ENCODE results near the gene UTF1. TPM values are rescaled to one million over a fixed set of nuclear protein-coding genes. Genes with fewer than 3 reads are reported as not detected.

UTF1 gene
- total and polyA plus RNA-seq, 10 donors = 0.10 to 0.54 (median 0.32) TPM; not detected in 4

DNA sequence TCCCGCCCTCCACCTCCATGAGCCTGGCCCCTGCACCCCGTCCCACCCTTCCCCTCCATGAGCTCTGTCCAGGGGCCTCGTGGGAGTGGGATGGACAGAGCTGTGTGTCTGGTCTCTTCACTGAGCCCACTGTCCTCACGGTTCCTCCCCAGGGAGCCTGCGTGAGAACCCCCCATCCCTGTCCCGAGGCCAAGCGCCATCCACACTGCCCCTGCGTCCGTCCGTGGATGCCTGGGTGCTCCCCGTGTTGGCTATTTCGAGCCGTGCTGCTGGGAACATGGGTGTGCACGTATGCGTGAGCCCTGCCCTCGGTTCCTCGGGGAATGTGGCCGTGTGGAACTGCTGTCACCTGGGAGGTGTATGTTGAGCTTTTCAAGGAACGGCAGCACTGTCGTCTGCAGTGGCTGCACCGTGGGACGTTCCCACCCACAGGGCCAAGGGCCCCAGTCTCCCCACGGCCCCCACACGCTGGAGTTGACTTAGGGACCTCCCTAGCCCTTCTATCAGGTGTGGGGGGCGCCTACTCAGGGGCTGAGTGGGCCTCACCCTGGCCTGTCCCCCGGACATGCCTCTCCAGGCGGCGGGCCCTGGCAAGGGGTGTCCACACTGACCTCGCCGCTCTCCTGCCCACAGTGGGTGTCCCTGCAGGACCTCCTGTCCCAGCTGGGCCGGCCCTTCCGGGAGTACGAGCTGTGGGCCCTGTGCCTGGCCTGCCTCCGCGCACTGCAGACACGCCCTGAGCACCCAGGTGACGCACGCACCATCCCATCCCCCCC lies 41.9 kb upstream of the UTF1 start:
- H3K27me3 ChIP-seq (replicated peaks in 1 of 7) = peaks cover 0 to 41% (median 0%) of the 10 kb centered on the region in 7 donors
- DNase-seq = no peak
- intact Hi-C loops (cut with DNase I; ENCODE audit: low total_unique reads) = no loop called here
- no peak overlapping the region for H3K4me3 ChIP-seq
- peaks cover 0 to 15% (median 1%) of the 10 kb centered on the region in 8 donors for H3K9me3 ChIP-seq
- no peak overlapping the region for H3K27ac ChIP-seq
- H3K36me3 ChIP-seq = no peaks in the 10 kb centered on the region
- H3K4me1 ChIP-seq = no peaks in the 10 kb centered on the region
- WGBS, 5 donors = 82 to 89% (median 86%) methylated on average over 26 to 38 of the region's 38 CpGs
- TF ChIP-seq POLR2A (IDR thresholded peaks at IDR 0.05) = no peak
- TF ChIP-seq, protein P1, sequence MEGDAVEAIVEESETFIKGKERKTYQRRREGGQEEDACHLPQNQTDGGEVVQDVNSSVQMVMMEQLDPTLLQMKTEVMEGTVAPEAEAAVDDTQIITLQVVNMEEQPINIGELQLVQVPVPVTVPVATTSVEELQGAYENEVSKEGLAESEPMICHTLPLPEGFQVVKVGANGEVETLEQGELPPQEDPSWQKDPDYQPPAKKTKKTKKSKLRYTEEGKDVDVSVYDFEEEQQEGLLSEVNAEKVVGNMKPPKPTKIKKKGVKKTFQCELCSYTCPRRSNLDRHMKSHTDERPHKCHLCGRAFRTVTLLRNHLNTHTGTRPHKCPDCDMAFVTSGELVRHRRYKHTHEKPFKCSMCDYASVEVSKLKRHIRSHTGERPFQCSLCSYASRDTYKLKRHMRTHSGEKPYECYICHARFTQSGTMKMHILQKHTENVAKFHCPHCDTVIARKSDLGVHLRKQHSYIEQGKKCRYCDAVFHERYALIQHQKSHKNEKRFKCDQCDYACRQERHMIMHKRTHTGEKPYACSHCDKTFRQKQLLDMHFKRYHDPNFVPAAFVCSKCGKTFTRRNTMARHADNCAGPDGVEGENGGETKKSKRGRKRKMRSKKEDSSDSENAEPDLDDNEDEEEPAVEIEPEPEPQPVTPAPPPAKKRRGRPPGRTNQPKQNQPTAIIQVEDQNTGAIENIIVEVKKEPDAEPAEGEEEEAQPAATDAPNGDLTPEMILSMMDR (IDR thresholded peaks at IDR 0.05 in 8 of 11, conservative IDR thresholded peaks at IDR 0.05 in 3 of 11) = no peak
- no peak for TF ChIP-seq POLR2AphosphoS5 (IDR thresholded peaks at IDR 0.05)

DNA sequence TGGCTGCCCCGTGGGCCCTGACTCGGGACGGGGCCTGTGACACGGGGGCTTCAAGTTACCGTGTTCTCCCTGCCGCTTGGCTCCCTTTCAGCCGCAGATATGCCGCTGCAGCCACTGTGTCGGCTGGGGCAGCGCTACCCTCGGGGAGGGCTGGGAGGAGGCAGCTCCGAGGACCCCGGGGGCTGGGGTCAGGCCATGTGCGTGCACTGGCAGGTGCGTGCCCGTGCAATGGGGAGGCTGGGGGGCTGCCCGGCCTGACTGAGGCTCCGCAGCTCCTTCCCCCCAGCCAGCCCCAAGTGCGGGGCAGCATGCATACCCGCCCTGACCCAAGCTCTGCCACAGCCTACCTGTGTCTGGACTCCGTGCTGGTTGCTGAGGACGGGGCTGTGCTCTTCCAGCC lies 40.8 kb upstream of the UTF1 start:
- Histone ChIP-seq H3K27ac (no peak overlapping the region), H3K4me3 (no peak overlapping the region), H3K36me3 (no peaks in the 10 kb centered on the region), H3K9me3 (peaks cover 0 to 25% (median 13%) of the 10 kb centered on the region in 8 donors), H3K4me1 (no peaks in the 10 kb centered on the region), H3K27me3 (replicated peaks in 1 of 7) (peaks cover 0 to 41% (median 0%) of the 10 kb centered on the region in 7 donors)
- 78 to 94% (median 91%) methylated on average over 6 to 22 of the region's 22 CpGs for WGBS, 5 donors
- no peak for TF ChIP-seq POLR2AphosphoS5 (IDR thresholded peaks at IDR 0.05)
- intact Hi-C loops (cut with DNase I; ENCODE audit: low total_unique reads) = no loop called here
- no peak for DNase-seq

DNA sequence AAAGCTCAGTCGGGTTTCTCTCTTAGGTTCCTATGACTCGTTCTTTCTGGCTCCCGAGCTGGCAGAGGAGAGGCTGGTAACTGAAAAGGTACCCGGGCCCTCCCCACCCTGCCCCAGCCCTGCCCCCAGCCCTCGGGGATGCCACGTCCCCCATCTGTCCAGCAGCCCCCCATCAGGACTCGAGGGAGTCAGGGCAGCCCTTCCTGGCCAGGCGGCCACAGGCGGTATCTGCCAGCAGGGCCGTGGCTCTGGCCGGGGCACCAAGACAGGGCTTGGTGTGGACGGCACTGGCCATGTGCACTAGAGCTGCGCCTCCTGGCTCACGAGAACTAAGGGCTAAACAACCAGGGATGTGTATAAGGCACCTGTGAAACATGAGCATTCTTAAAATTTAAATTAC lies 40.3 kb upstream of the UTF1 start:
- H3K4me3 ChIP-seq = no peak overlapping the region
- 85 to 93% (median 88%) methylated on average over 7 to 14 of the region's 14 CpGs for WGBS, 5 donors
- no peak for DNase-seq
- H3K9me3 ChIP-seq = peaks cover 0 to 30% (median 17%) of the 10 kb centered on the region in 8 donors
- H3K4me1 ChIP-seq = no peaks in the 10 kb centered on the region
- intact Hi-C loops (cut with DNase I; ENCODE audit: low total_unique reads) = no loop called here
- TF ChIP-seq POLR2A (IDR thresholded peaks at IDR 0.05) (no peak), POLR2AphosphoS5 (IDR thresholded peaks at IDR 0.05) (no peak)
- TF ChIP-seq, protein P1 (IDR thresholded peaks at IDR 0.05 in 8 of 11, conservative IDR thresholded peaks at IDR 0.05 in 3 of 11) = no peak
- H3K27ac ChIP-seq = no peak overlapping the region
- no peaks in the 10 kb centered on the region for H3K36me3 ChIP-seq
- H3K27me3 ChIP-seq (replicated peaks in 1 of 7) = peaks cover 0 to 41% (median 0%) of the 10 kb centered on the region in 7 donors

DNA sequence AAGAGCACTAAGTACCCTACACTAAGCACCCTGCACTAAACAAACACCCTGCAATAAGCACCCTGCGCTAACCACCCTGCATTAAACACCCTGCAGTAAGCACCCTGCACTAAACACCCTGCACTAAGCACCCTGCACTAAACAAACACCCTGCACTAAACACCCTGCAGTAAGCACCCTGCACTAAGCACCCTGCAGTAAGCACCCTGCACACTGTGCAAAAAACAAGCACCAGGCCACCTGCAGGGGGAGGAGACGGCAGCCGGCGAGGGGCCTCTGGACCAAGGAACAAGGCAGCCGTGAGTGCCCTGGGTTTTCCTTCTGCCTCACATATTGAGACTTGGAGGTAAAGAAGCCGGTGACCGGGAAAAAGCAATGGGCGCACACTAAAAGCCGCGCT lies 39.8 kb upstream of the UTF1 start:
- no peaks in the 10 kb centered on the region for H3K36me3 ChIP-seq
- H3K4me3 ChIP-seq = no peak overlapping the region
- no peaks in the 10 kb centered on the region for H3K4me1 ChIP-seq
- intact Hi-C loops (cut with DNase I; ENCODE audit: low total_unique reads) = no loop called here
- no peak for TF ChIP-seq POLR2AphosphoS5 (IDR thresholded peaks at IDR 0.05)
- TF ChIP-seq, protein P1 (IDR thresholded peaks at IDR 0.05 in 8 of 11, conservative IDR thresholded peaks at IDR 0.05 in 3 of 11) = no peak
- no peak for TF ChIP-seq POLR2A (IDR thresholded peaks at IDR 0.05)
- peaks cover 0 to 31% (median 17%) of the 10 kb centered on the region in 8 donors for H3K9me3 ChIP-seq
- H3K27me3 ChIP-seq (replicated peaks in 1 of 7) = peaks cover 0 to 41% (median 0%) of the 10 kb centered on the region in 7 donors
- H3K27ac ChIP-seq = no peak overlapping the region
- DNase-seq = no peak
- 92 to 96% (median 95%) methylated on average over 10 of the region's 10 CpGs for WGBS, 5 donors
